Esophagus muscularis mucosa (tissue), 4 donors: ENCODE data around the gene PAX3. TPM values are rescaled to one million over a fixed set of nuclear protein-coding genes. Genes with fewer than 3 reads are reported as not detected.

ENCODE experiments used
- DNase-seq: peaks from one replicate; pipeline ENCODE4 v3.0.0-alpha.2; 2017; ENCODE audit errors: extremely low spot score
- H3K27ac ChIP-seq, 4 donors: fragments of 200-600 bp; sonication (generic); replicated peaks in 1 of 4; 1 replicate in 3 of 4; 2 replicates in 1 of 4; pipeline ENCODE4 v1.5.1; 2016 to 2019; ENCODE audit warnings: mild to moderate bottlenecking in 1 of 4
- H3K27me3 ChIP-seq, 4 donors: fragments of 200-600 bp; sonication (generic); one replicate each; pipeline versions ENCODE4 v1.5.1 to v1.6.0; 2016 to 2019
- H3K36me3 ChIP-seq, 4 donors: fragments of 200-600 bp; sonication (generic); one replicate each; pipeline ENCODE4 v1.5.1; 2016 to 2019
- H3K4me1 ChIP-seq, 4 donors: fragments of 200-600 bp; sonication (generic); one replicate each; pipeline ENCODE4 v1.5.1; 2016 to 2019
- H3K4me3 ChIP-seq, 4 donors: fragments of 200-600 bp; sonication (generic); 1 replicate in 2 of 4; 2 replicates in 2 of 4; pipeline ENCODE4 v1.5.1; 2016 to 2019; ENCODE audit warnings: mild to moderate bottlenecking in 4 of 4, moderate library complexity in 1 of 4
- H3K9me3 ChIP-seq, 4 donors: fragments of 200-600 bp; sonication (generic); 1 replicate in 3 of 4; 2 replicates in 1 of 4; pipeline ENCODE4 v1.5.1; 2016 to 2019
- CTCF ChIP-seq, 3 experiments: fragments of 200-600 bp in 2 of 3; fragments of 450-650 bp in 1 of 3; sonication (generic) in 2 of 3; IDR thresholded peaks; one replicate each; pipeline ENCODE4 v1.5.1; 2017 to 2019; ENCODE audit warnings: antibody characterized with exemption in 3 of 3, mild to moderate bottlenecking in 2 of 3, moderate library complexity in 1 of 3
- EP300 ChIP-seq: sonication (generic); formaldehyde crosslinking; IDR thresholded peaks from one replicate; pipeline ENCODE4 v1.6.1; 2017; ENCODE audit warnings: antibody characterized with exemption
- POLR2A ChIP-seq: fragments of 450-650 bp; IDR thresholded peaks from one replicate; pipeline ENCODE4 v1.6.1; 2017; ENCODE audit warnings: antibody characterized with exemption, moderate library complexity, mild to moderate bottlenecking, low read depth
- POLR2AphosphoS5 ChIP-seq, 2 donors: sonication (generic); formaldehyde crosslinking; IDR thresholded peaks; one replicate each; pipeline ENCODE4 v1.6.1; 2017; ENCODE audit warnings: antibody characterized with exemption in 2 of 2
- WGBS: methylation state at CpG from one replicate; pipeline ENCODE4 v1.1.5; 2018; 5-methylcytosine and 5-hydroxymethylcytosine counted together
- intact Hi-C: fragments of 100-400 bp; cut with DNase I; formaldehyde crosslinking; loops from one replicate; pipeline ENCODE4 v1.15.1; 2023
- total RNA-seq, 4 donors: library from RNA; depleted of rRNA; stranded (reverse); fragments of >200 nt; gene quantifications; one replicate each; pipeline versions ENCODE4 v1.1.0 to v1.2.1, GENCODE V29; 2016

Gene PAX3
- total RNA-seq, 4 donors from 2014 or later = not detected

DNA sequence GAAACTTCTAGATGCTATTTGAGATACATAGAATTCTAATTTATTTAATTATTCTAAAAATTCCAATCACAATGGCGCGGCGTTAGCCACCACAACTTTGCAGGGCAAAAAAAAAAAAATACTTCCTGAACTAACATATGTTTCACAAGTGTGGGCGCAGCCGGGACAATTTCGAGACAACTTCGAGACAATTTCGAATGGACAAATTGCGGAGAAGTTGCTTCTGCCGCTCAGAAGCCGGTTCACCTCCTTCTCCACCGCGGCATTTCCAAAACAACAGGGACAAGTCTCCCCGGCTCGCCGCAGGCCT lies 842 bp downstream of the PAX3 start:
- intact Hi-C loops = no loop called here
- Histone ChIP-seq H3K4me3 (peak overlapping the region; percentile 9 to 32 (median 30)), H3K27me3 (peaks cover 5 to 100% (median 96%) of the 10 kb centered on the region in 4 donors), H3K9me3 (no peaks in the 10 kb centered on the region), H3K27ac (no peak overlapping the region), H3K4me1 (peaks cover 18 to 83% (median 74%) of the 10 kb centered on the region in 4 donors), H3K36me3 (no peaks in the 10 kb centered on the region)
- 12% methylated on average over 13 of the region's 16 CpGs for WGBS
- DNase-seq = no peak
- TF ChIP-seq POLR2A = no peak
- no peak for TF ChIP-seq CTCF (IDR thresholded peaks at IDR 0.05)
- TF ChIP-seq EP300 = no peak
- TF ChIP-seq POLR2AphosphoS5 (IDR thresholded peaks at IDR 0.05) = no peak

GRCh38 chr2:222297600-222297935 lies 1.2 kb downstream of the PAX3 start:
- H3K27me3 ChIP-seq = peaks cover 5 to 100% (median 96%) of the 10 kb centered on the region in 4 donors
- peaks cover 18 to 81% (median 73%) of the 10 kb centered on the region in 4 donors for H3K4me1 ChIP-seq
- no peak overlapping the region for H3K27ac ChIP-seq
- H3K36me3 ChIP-seq = no peaks in the 10 kb centered on the region
- no peaks in the 10 kb centered on the region for H3K9me3 ChIP-seq
- DNase-seq = peak; percentile 66
- H3K4me3 ChIP-seq = no peak overlapping the region
- intact Hi-C loops = no loop called here
- 22% methylated on average over 4 of the region's 6 CpGs for WGBS
- TF ChIP-seq POLR2AphosphoS5 (IDR thresholded peaks at IDR 0.05) (no peak), POLR2A (no peak), EP300 (no peak), CTCF (IDR thresholded peaks at IDR 0.05) (no peak)

- peak; percentile 82 for DNase-seq
- no peak overlapping the region for H3K27ac ChIP-seq
- H3K9me3 ChIP-seq = no peaks in the 10 kb centered on the region
- peaks cover 18 to 76% (median 71%) of the 10 kb centered on the region in 4 donors for H3K4me1 ChIP-seq
- no peaks in the 10 kb centered on the region for H3K36me3 ChIP-seq
- intact Hi-C loops = no loop called here
- 22% methylated on average over 20 of the region's 36 CpGs for WGBS
- peak overlapping the region in 1 of 4 donors; percentile 16 for H3K4me3 ChIP-seq
- TF ChIP-seq POLR2AphosphoS5 (IDR thresholded peaks at IDR 0.05) (no peak), EP300 (no peak), CTCF (IDR thresholded peaks at IDR 0.05) (no peak), POLR2A (no peak)
- peaks cover 5 to 100% (median 93%) of the 10 kb centered on the region in 4 donors for H3K27me3 ChIP-seq
Measured at GRCh38 chr2:222296911-222297599, 1.7 kb downstream of the PAX3 start.

- intact Hi-C loops = no loop called here
- H3K27ac ChIP-seq = no peak overlapping the region
- peaks cover 5 to 100% (median 89%) of the 10 kb centered on the region in 4 donors for H3K27me3 ChIP-seq
- 18% methylated on average over 6 of the region's 6 CpGs for WGBS
- no peak for DNase-seq
- H3K4me3 ChIP-seq = peak overlapping the region in 2 of 4 donors; percentile 28 to 47
- H3K4me1 ChIP-seq = peaks cover 18 to 72% (median 67%) of the 10 kb centered on the region in 4 donors
- no peaks in the 10 kb centered on the region for H3K36me3 ChIP-seq
- no peaks in the 10 kb centered on the region for H3K9me3 ChIP-seq
- TF ChIP-seq POLR2A (no peak), CTCF (IDR thresholded peaks at IDR 0.05) (no peak), POLR2AphosphoS5 (IDR thresholded peaks at IDR 0.05) (no peak), EP300 (no peak)
Measured at GRCh38 chr2:222296311-222296741, 2.5 kb downstream of the PAX3 start.
